Ishikawa (cell line): ENCODE measurements around the gene TSPAN7.

ENCODE experiments used
- CEBPB ChIP-seq: IDR thresholded peaks from 2 replicates; pipeline ENCODE4 v1.6.1; 2012
- CREB1 ChIP-seq: IDR thresholded peaks from 2 replicates; pipeline ENCODE4 v1.6.1; 2012; ENCODE audit warnings: low read depth
- EGR1 ChIP-seq: IDR thresholded peaks from 2 replicates; pipeline ENCODE4 v1.6.1; 2012
- EP300 ChIP-seq: IDR thresholded peaks from 2 replicates; pipeline ENCODE4 v1.6.1; 2012; ENCODE audit warnings: borderline replicate concordance
- FOXM1 ChIP-seq: IDR thresholded peaks from 2 replicates; pipeline ENCODE4 v1.6.1; 2012; ENCODE audit warnings: low read depth, borderline replicate concordance
- NFIC ChIP-seq: IDR thresholded peaks from 2 replicates; pipeline ENCODE4 v1.6.1; 2012
- RAD21 ChIP-seq: IDR thresholded peaks from 2 replicates; pipeline ENCODE4 v1.6.1; 2012; ENCODE audit warnings: low read depth
- REST ChIP-seq: IDR thresholded peaks from 2 replicates; pipeline ENCODE4 v1.6.1; 2012; ENCODE audit warnings: low read depth, mild to moderate bottlenecking
- TAF1 ChIP-seq: IDR thresholded peaks from 2 replicates; pipeline ENCODE4 v1.6.1; 2012; ENCODE audit warnings: low read depth, mild to moderate bottlenecking
- TCF12 ChIP-seq: IDR thresholded peaks from 2 replicates; pipeline ENCODE4 v1.6.1; 2012; ENCODE audit warnings: low read depth
- TEAD4 ChIP-seq: IDR thresholded peaks from 2 replicates; pipeline ENCODE4 v1.6.1; 2012
- YY1 ChIP-seq: IDR thresholded peaks from 2 replicates; pipeline ENCODE4 v1.6.1; 2012; ENCODE audit warnings: low read depth
- TF ChIP-seq, protein P1 (sequence below): IDR thresholded peaks from 2 replicates; pipeline ENCODE4 v1.6.1; 2012

GRCh38 chrX:38618180-38618579 lies 56.8 kb downstream of the TSPAN7 start:
- TF ChIP-seq FOXM1 (no peak), TEAD4 (no peak), CEBPB (no peak), REST (no peak), YY1 (no peak), EP300 (no peak), CREB1 (no peak), TCF12 (no peak), RAD21 (no peak), TAF1 (no peak), NFIC (no peak), EGR1 (no peak)
- TF ChIP-seq, protein P1, sequence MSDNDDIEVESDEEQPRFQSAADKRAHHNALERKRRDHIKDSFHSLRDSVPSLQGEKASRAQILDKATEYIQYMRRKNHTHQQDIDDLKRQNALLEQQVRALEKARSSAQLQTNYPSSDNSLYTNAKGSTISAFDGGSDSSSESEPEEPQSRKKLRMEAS: no peak
